ENCODE results near the gene NAALADL2. TPM values are rescaled to one million over a fixed set of nuclear protein-coding genes. Genes with fewer than 3 reads are reported as not detected.
"Not testable (repeated sequence)": the region's sequence is repeated elsewhere in the genome, so short reads cannot be mapped to it uniquely, and the experiment has no call there.

Gene NAALADL2
- total RNA-seq, 1 donor from 2014 or later: not detected

DNA sequence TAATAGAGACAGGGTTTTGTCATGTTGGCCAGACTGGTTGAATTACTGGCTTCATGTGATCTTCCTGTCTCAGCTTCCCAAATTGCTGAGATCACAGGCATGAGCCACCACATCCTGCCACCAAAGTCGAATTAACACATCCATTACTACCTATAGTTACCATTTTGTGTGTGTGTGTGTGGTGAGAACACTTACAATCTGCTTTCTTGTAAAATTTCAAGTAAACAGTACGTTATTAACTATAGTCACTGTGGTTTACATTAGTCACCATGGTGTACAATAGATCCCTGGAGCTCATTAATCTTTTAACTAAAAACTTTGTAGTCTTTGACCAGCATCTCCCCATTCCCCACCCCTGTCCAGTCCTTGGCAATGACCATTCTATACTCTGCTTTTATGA is 270.0 kb downstream of the NAALADL2 start:
- intact Hi-C loops (cut with micrococcal nuclease): no loop called here

- intact Hi-C loops (cut with micrococcal nuclease): no loop called here
Observed at GRCh38 chr3:175129571-175129970, 270.4 kb downstream of the NAALADL2 start.

DNA sequence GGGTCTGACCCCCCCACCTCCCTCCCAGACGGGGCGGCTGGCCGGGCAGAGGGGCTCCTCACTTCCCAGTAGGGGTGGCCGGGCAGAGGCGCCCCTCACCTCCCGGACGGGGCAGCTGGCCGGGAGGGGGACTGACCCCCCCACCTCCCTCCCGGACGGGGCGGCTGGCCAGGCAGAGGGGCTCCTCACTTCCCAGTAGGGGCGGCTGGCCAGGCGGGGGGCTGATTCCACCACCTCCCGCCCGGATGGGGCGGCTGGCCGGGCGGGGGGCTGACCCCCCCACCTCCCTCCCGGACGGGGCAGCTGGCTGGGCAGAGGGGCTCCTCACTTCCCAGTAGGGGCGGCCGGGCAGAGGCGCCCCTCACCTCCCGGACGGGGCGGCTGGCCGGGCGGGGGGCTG is 272.7 kb downstream of the NAALADL2 start:
- intact Hi-C loops (cut with micrococcal nuclease): not testable (repeated sequence)

DNA sequence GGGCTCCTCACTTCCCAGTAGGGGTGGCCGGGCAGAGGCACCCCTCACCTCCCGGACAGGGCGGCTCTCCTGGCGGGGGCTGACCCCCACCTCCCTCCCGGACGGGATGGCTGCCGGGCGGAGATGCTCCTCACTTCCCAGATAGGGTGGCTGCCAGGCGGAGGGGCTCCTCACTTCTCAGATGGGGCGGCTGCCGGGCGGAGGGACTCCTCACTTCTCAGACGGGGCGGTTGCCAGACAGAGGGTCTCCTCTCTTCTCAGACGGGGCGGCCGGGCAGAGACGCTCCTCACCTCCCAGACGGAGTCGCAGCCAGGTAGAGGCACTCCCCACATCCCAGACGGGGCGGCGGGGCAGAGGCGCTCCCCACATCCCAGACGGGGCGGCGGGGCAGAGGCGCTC is 273.6 kb downstream of the NAALADL2 start:
- intact Hi-C loops (cut with micrococcal nuclease): not testable (repeated sequence)

GRCh38 chr3:175144368-175144767 is 285.2 kb downstream of the NAALADL2 start:
- intact Hi-C loops (cut with micrococcal nuclease): no loop called here

DNA sequence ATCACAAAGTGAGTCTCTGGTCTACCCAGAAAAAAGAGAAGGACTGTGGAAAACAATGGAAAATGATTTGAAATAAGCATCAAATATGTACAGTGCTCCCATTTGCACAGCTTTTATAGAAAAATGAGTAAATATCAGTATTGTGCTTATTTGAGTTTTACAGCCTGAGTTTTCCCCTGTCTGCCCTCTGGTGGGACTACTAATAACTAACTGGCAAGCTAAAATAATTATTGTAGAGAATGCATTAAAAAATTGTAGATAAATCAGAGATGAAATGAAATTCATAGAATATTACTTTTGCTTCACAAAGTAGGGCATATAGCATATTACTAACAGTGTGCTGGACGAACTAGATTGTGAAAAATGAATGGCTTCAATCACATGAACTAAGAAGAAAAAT is 287.1 kb downstream of the NAALADL2 start:
- intact Hi-C loops (cut with micrococcal nuclease): no loop called here

DNA sequence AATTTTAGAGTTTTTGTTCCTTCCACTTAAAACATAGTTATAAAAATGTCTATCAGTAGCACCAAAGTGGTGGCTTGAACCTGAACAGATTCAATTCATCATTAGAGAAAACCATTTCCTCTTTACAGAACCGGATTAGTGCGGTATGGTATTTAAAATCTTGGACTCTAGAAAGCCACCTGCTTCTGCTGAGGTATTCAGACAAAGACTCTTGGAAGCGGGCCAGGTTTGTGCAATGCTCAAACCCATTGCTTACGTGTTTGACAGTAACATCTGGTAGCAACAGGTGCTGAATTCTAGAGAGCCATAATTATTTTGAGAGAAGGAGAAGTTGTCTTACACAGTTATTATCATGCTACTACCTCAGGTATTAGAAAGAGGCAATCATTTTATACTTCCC is 290.5 kb downstream of the NAALADL2 start:
- intact Hi-C loops (cut with micrococcal nuclease): no loop called here

DNA sequence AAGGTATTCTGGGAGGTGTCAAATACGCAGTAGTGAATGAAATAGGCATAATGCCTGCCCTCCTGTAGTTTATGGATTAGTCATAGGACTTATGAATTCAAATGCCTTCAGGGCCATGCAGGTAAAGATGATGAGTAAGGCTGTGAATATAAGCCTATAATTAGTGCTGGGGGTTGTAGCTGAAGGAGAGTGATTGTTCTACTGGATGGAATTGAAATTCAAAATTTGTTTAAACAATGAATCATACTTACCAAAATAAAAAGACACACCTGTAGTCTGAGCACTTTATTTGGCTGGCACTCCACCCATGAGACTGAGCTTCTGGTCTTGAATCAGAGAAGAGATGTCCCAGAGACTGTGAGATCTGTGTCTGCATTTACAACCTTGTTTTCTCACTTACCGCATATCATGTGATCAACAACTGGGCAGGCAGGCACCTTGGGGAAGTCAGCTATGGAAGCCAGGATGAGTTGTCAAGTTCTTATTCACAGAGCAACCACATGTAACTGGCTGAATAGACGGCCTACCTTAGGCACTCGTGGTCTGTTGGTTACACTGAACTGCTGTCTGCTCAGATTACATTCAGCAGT is 291.8 kb downstream of the NAALADL2 start:
- intact Hi-C loops (cut with micrococcal nuclease): no loop called here

DNA sequence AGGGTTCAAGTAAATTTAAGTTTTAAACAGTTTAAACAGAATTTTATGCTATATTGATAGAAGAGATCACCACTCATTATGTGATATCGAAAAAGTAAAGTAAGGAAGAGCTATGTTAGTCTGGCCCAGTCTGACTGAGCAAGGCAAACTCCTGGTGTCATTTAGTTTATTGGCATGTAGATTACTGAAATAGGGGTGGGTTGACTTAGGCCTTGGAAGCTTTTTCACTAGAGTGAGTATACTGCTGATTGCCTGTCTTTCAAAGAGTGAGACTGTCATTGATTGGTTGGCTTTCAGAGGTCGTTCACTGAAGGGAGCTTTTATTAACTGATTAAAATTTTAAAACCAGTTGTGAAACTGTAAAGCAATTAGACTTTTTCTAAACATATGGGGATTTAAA is 294.5 kb downstream of the NAALADL2 start:
- intact Hi-C loops (cut with micrococcal nuclease): no loop called here

- intact Hi-C loops (cut with micrococcal nuclease): no loop called here
Observed at GRCh38 chr3:175155172-175155571, 296.0 kb downstream of the NAALADL2 start.

DNA sequence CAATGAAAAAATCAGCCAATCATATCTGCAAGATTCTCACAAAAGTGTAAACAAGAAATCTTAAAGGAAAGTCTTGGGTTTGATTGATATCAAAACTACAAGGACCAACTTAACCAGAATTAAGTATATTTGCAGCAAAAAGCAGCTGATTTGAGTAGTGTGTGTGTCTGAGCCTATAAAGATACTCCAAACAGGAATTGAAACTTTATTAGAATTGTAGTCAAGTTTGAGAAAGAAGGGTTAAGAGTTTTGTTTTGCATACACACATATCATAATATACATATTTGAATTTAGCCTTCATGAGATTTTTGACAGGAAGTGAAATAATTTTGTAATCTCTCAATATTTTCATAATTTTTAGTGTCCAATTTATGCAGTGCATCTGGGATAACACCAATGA is 300.1 kb downstream of the NAALADL2 start:
- intact Hi-C loops (cut with micrococcal nuclease): no loop called here

- intact Hi-C loops (cut with micrococcal nuclease): no loop called here
Observed at GRCh38 chr3:175161291-175161690, 302.2 kb downstream of the NAALADL2 start.

- intact Hi-C loops (cut with micrococcal nuclease): no loop called here
Observed at GRCh38 chr3:175163686-175164085, 304.6 kb downstream of the NAALADL2 start.

DNA sequence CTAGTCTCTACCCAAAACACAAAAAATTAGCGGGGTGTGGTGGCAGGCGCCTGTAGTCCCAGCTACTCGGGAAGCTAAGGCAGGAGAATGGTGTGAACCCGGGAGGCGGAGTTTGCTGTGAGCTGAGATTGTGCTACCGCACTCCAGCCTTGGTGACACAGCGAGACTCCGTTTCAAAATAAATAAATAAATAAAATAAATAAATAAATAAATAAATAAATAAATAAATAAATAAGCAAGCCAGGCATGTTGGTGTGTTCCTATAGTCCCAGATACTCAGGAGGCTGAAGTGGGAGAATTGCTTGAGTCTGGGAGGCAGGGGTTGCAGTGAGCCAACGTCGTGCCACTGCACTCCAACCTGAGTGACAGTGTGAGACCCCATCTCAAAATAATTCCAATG is 314.0 kb downstream of the NAALADL2 start:
- intact Hi-C loops (cut with micrococcal nuclease): not testable (repeated sequence)

DNA sequence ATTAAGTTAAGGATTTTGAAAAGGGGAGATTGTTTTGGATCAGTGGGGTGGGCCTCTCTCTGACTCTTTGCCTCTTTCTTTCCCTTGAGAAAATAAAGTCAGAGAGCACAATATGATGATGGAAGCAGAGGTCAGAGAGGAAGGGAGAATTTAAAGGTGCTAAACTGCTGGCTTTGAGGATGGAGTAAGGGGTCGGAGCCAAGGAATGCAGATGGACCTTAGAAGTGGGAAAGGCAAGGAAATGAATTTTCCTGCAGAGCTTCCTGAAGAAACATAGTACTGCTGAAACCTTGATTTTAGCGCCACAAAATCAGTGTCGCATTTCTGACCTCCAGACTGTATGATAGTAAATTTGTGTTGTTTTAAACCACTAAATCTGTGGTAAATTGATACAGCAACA is 317.4 kb downstream of the NAALADL2 start:
- intact Hi-C loops (cut with micrococcal nuclease): no loop called here

DNA sequence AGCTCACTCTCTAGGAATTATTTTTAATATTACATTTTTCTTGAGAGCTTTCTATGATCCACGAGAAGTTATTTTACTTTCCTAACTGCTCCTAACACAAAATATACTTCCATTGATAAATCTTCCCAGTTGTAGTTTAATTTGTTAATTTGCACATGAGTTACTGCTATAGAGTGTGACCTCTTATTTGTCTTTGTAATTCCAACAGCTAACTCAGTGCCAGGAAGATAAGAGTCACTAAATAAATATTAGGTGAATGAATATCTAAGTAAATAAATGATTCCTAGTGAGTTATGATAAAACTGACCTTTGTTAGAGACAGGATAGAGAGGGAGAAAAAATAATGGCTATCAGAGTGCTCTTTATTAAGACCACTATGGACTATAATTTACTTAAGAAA is 319.9 kb downstream of the NAALADL2 start:
- intact Hi-C loops (cut with micrococcal nuclease): no loop called here

DNA sequence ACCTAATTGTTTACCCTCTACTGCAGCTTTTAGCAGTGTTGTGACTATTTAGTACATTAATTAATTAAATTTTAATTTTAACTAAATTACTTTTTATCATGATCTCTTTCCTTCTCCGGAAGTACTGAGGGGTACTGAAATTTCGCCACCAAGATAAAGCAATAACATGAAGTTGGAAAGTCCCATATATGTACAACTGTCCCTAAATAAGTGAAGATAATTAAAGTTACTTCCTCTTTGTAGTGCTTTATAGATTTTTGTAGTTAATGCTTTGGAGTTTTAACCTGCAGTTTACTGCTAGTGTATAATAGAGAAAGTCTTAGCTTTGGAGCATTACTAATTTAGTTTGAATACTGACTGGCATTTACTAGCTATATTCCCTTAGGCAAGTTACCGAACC is 325.3 kb downstream of the NAALADL2 start:
- intact Hi-C loops (cut with micrococcal nuclease): no loop called here

- intact Hi-C loops (cut with micrococcal nuclease): no loop called here
Observed at GRCh38 chr3:175185903-175186302, 326.8 kb downstream of the NAALADL2 start.

DNA sequence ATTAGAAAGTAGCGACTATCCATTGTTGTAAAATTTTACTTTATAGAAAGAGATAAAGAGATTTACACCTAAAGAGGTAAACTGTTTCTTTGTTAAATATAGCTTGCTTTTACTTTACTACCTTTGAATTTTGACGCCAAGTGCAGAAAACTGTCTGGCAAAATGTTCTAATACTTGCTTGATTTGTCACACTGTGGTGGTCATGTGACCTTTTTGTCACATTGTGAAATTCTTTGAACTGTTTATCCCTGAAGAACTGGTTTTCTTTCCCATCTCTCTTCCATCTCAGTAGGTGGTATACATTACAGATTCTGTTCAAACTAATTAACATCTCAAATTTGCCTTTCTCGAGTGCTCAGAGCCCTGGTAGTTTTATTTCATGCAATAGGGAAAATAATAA is 327.4 kb downstream of the NAALADL2 start:
- intact Hi-C loops (cut with micrococcal nuclease): no loop called here

DNA sequence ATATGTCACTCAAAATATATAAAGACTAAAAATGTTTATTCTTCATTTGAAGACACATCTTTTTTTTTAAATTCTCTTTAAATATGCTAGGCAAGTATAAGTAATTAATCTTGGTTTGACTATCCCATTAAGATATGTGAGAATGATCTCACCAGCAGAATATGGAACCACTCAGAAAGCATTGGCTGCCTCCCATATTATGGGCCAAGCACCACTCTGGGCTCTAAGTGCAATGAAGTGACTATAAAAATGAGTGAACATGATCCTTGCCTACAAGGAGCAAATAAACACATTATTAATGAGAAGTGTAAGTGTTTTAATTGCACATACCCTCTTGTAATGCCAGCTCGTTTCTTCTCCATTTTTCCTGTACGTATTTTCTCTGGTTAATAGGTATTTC is 328.5 kb downstream of the NAALADL2 start:
- intact Hi-C loops (cut with micrococcal nuclease): no loop called here

DNA sequence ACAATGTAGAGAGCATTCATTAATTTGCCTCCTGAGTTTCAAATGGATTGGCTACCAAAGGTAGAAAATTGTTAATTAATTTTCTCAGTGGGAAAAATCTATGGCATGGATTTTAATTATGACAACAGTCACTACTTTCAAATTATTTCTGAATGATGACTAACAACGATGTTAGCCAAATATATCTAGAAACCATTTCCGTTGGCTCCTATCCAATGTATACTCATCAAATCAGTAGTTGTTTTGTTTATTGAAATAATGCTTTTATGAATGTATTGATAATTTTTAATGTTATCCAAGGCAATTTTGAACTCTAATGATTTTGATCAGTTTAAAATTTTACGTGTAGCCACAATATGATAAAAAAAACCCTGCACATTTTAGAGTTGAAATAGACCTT is 333.4 kb downstream of the NAALADL2 start:
- intact Hi-C loops (cut with micrococcal nuclease): no loop called here

DNA sequence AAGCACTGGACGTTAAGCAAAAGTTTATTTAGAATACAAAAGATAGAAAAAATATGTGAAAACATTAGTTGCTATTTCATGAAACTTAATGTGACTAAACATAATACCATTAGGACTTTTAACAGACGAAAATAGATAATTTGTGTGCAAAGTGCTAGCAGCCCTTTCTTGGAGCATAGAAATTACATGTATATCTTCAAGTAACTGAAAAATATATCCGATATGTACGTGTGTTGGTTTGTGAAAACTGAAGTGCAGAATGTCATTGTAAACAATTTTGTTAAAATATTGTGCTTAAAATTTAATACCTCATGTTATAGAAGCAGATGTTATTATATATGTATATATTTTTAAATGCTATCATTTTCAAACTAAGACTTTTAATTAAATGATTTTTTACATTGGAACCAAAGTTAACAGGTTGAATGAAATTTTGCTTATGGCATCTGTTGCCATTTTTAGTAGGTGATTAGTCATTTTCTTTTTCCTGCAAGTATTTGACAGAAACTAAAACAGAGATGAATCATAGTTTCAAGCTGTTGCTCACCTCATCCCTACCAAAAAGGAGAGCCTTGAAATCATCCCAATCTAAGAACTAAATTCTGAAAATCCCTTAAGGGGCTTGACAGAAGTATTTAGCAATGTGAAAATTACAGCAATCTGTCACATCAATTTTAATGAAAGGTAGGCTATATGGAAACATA is 334.8 kb downstream of the NAALADL2 start:
- intact Hi-C loops (cut with micrococcal nuclease): no loop called here

DNA sequence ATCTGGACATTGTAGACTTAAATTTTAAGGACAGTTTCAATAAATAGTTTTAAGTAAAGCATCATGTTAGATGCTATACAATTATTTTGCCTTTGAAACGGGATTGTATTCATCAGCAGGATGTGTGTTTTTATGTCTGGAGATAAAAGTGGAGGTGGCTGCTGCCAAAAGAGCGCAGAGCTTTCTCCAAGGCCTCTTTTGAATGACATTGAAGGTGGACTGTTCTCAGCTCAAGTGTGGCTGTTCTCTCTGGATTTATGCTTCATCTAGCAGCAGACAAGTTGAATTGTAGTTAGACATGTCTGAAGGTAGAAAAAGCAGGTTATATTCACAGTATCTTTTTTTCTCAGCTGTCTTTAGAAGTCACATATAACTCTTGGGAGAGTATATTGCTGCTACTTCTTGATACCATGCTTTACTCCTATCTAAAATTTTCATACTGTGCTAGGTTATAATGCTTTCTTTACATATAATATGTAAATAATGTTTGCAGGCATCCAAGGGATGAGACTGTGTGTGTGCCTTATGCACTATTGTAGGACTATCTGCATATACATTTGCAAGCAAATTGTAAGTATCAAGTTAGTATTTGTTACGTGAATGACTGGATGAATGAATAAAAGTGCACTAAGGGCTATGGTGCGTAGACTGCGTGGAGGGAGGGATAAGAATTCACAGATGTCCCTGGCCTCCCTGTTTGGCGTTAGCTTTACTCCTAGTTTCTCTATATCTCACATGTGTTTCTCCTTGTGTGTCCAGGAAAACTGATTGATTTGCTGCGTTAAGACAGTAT is 340.1 kb downstream of the NAALADL2 start:
- intact Hi-C loops (cut with micrococcal nuclease): no loop called here

Data from T-helper 2 cell treated with Interferon-gamma antibody and Interleukin-4, amounts not matched to agents 100 ng/mL and 5 ng/mL, for 36 hours (primary cell).